BE2C (cell line): Measurements from ENCODE around the gene WDR45B.

Experiments
- DNase-seq: peaks from one replicate; pipeline ENCODE4 v3.0.0-alpha.2; 2020
- H3K27me3 ChIP-seq: fragments of 250-450 bp; sonication (Bioruptor Pico); 2 replicates; pipeline ENCODE4 v1.5.1; 2020; ENCODE audit warnings: mild to moderate bottlenecking
- H3K36me3 ChIP-seq: fragments of 250-450 bp; sonication (Bioruptor Pico); 2 replicates; pipeline ENCODE4 v1.5.1; 2020; ENCODE audit warnings: mild to moderate bottlenecking
- H3K4me1 ChIP-seq: fragments of 250-450 bp; sonication (Bioruptor Pico); 2 replicates; pipeline ENCODE4 v1.5.1; 2020
- H3K4me3 ChIP-seq: 2 replicates; pipeline ENCODE4 v1.5.1; 2011; ENCODE audit warnings: low read depth, low read length
- H3K9me3 ChIP-seq: fragments of 250-450 bp; sonication (Bioruptor Pico); 2 replicates; pipeline ENCODE4 v1.5.1; 2020
- TF ChIP-seq, protein P1 (sequence below): IDR thresholded peaks from 2 replicates; pipeline ENCODE4 v1.5.1; 2012; ENCODE audit warnings: mild to moderate bottlenecking, low read depth, low read length

WDR45B gene

GRCh38 chr17:82614095-82614631 is 34.1 kb downstream of the WDR45B start:
- TF ChIP-seq, protein P1, sequence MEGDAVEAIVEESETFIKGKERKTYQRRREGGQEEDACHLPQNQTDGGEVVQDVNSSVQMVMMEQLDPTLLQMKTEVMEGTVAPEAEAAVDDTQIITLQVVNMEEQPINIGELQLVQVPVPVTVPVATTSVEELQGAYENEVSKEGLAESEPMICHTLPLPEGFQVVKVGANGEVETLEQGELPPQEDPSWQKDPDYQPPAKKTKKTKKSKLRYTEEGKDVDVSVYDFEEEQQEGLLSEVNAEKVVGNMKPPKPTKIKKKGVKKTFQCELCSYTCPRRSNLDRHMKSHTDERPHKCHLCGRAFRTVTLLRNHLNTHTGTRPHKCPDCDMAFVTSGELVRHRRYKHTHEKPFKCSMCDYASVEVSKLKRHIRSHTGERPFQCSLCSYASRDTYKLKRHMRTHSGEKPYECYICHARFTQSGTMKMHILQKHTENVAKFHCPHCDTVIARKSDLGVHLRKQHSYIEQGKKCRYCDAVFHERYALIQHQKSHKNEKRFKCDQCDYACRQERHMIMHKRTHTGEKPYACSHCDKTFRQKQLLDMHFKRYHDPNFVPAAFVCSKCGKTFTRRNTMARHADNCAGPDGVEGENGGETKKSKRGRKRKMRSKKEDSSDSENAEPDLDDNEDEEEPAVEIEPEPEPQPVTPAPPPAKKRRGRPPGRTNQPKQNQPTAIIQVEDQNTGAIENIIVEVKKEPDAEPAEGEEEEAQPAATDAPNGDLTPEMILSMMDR, result no peak
- H3K27me3 ChIP-seq, result no peaks in the 10 kb centered on the region
- H3K4me3 ChIP-seq, result no peak overlapping the region
- H3K9me3 ChIP-seq, result no peaks in the 10 kb centered on the region
- DNase-seq, result peak; percentile 30
- peaks cover 58% of the 10 kb centered on the region for H3K36me3 ChIP-seq
- H3K4me1 ChIP-seq, result peaks cover 5% of the 10 kb centered on the region

DNA sequence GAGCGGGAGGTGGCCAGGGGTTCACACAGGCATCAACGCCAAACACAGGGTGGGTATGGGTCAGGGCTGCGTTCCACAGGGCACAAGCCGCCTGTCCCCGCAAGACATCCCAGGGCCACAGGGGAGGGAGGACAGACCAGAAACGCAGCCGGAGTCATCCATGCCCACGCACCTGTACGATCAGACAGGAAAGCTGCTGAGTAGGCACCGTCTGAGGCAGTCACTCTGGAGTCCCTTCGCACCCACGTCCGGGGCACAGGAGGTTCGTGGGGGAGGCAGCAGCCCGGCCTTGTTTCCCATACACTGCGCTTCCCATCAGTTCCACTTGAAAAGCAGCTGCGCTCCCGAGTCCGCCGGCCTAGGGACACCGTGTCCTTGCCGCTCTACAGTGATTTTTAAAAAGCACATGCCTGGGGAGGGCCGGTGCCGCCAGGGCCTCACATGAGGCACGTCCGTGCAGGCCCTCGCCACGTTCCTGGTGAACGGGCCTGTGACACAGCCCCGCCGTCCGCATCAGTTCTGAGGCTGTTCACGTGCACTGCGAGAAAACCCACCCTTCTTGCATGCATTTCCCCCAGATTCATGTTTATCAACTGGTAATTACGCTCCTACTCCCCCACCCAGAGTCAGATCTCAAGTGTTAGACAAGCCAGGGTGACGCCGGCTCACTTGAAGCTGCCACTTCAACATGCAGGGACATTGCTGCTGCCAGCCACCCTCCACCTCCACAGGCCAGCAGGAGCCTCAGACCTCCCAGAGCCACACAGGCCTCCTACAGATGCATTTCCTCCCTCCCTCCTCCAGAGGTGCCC is 34.8 kb downstream of the WDR45B start:
- Histone ChIP-seq H3K4me3 (no peak overlapping the region), H3K27me3 (no peaks in the 10 kb centered on the region), H3K36me3 (peaks cover 52% of the 10 kb centered on the region), H3K9me3 (no peaks in the 10 kb centered on the region), H3K4me1 (peaks cover 5% of the 10 kb centered on the region)
- peak; percentile 77 for DNase-seq
- TF ChIP-seq, protein P1, result peak; percentile 16; the same call in 1 of the 2 replicates

DNA sequence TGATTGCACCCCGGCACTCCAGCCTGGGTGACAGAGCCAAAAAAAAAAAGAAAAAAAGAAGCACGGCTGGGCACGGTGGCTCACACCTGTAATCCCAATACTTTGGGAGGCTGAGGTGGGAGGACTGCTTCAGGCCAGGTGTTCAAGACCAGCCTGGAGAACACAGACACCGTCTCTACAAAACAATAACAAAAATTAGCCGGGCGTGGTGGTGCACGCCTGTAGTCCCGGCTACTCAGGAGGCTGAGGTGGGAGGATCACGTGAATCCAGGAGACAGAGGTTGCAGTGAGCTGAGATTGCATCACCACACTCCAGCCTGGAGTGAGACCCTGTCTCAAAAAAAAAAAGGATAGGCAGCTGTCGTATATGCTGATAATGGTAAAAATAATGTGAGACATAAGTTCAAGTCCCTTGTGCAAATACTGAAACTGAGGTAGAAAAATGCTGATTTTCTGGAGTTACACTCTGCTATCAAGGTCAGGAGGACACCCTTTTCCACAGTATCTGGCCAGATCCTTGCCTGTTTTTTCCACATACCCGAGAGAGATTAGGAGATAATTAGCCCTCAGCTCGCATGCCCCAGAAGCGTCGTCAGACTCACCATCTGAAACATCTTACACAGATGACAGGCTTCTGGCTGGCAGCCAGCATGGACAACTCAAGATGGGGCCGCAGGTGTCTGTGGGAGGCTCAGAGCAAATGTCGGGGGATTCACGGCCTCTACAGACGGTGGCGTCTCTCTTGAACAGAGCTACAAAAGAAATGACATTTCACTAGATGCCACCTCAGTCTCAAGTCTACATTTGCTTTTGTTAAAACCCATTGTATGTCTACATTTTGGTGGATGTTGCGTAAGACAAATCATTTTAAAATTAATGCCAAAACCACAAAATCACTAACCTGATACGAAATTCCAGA is 36.8 kb downstream of the WDR45B start:
- H3K9me3 ChIP-seq, result no peaks in the 10 kb centered on the region
- no peak overlapping the region for H3K4me3 ChIP-seq
- H3K4me1 ChIP-seq, result peaks cover 5% of the 10 kb centered on the region
- no peaks in the 10 kb centered on the region for H3K27me3 ChIP-seq
- peaks cover 38% of the 10 kb centered on the region for H3K36me3 ChIP-seq
- TF ChIP-seq, protein P1, result no peak
- peak; percentile 84 for DNase-seq

DNA sequence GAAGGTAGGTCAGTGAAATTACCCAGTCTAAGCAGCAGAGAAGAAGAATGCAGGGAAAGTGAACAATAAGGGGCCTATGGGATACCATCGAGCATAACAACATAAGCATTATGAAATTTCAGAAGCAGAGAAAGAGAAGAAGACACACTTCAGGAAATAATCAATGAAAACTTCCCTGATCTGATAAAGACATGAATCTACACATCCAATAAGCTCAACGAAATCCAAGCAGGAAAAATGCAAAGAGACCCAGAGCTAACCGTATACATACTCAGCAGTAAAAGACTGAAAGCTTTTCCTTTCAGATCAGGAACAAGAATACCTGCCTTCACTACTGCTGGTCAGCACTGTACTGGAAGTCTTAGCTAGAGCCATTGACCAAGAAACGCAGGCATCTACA is 38.6 kb downstream of the WDR45B start:
- Histone ChIP-seq H3K27me3 (no peaks in the 10 kb centered on the region), H3K4me1 (peaks cover 5% of the 10 kb centered on the region), H3K4me3 (no peak overlapping the region), H3K9me3 (no peaks in the 10 kb centered on the region), H3K36me3 (peaks cover 36% of the 10 kb centered on the region)
- TF ChIP-seq, protein P1, result no peak
- no peak for DNase-seq

GRCh38 chr17:82608816-82609215 is 39.4 kb downstream of the WDR45B start:
- Histone ChIP-seq H3K9me3 (no peaks in the 10 kb centered on the region), H3K4me1 (peaks cover 5% of the 10 kb centered on the region), H3K4me3 (no peak overlapping the region), H3K36me3 (peaks cover 40% of the 10 kb centered on the region), H3K27me3 (no peaks in the 10 kb centered on the region)
- no peak for DNase-seq
- TF ChIP-seq, protein P1, result no peak
